HepG2 (cell line): ENCODE data around the gene RCOR3. TPM values are rescaled to one million over a fixed set of nuclear protein-coding genes. Genes with fewer than 3 reads are reported as not detected.

ENCODE experiments used
- ATAC-seq: fragments of 200-7000 bp; cut with Tn5 transposase; 3 replicates; pipeline ENCODE4 v1.9.1; 2020; ENCODE audit warnings: mild to moderate bottlenecking, moderate library complexity
- BruUV-seq: library from RNA; stranded (reverse); fragments of 400-500 nt; replicated peaks from 2 replicates; lab custom pipeline; 2021; lab: Mats Ljungman, UMichigan
- CTCF ChIA-PET: fragments of 300-600 bp; formaldehyde crosslinking; extraction: SDS; loops from one replicate; lab custom pipeline; 2021; ENCODE audit warnings: low total read pairs, inconsistent platforms, low intra/inter-chr PET ratio; lab: Yijun Ruan, JAX
- POLR2A ChIA-PET: fragments of 350-600 bp; sonication (Branson Sonifier 250); formaldehyde crosslinking; loops from one replicate; lab custom pipeline; 2020; ENCODE audit warnings: antibody characterized with exemption, inconsistent platforms; lab: Yijun Ruan, JAX
- DNase-seq: peaks from one replicate; pipeline ENCODE4 v3.0.0-alpha.2; 2015; ENCODE audit warnings: low spot score
- FAIRE-seq: peaks from 3 replicates; lab custom pipeline; 2011; peaks lifted over from hg19 to GRCh38; lab: Jason Lieb, UNC
- H2AFZ ChIP-seq: one replicate; pipeline ENCODE4 v1.6.1; 2011; ENCODE audit warnings: low read length, inconsistent platforms
- H3K27ac ChIP-seq: fragments of 300-600 bp; 3 replicates; pipeline ENCODE4 v1.8.0; 2011; ENCODE audit warnings: mixed run types, mild to moderate bottlenecking, mixed read lengths, low read length, inconsistent platforms; ENCODE audit not compliant: insufficient read depth; ENCODE audit errors: extremely low read length
- H3K27me3 ChIP-seq, 2 experiments: fragments of 200-600 bp in 1 of 2; 2 replicates in 1 of 2; 3 replicates in 1 of 2; pipeline versions ENCODE4 v1.6.0 to v1.8.0; 2011; ENCODE audit warnings: low read length in 2 of 2, mild to moderate bottlenecking in 2 of 2, moderate library complexity in 2 of 2, inconsistent platforms in 1 of 2; ENCODE audit not compliant: insufficient read depth in 2 of 2, control insufficient read depth in 1 of 2
- H3K36me3 ChIP-seq, 2 experiments: fragments of 200-600 bp in 1 of 2; replicated peaks in 1 of 2; 2 replicates in 1 of 2; 3 replicates in 1 of 2; pipeline versions ENCODE4 v1.5.1 to v1.8.0; 2011; ENCODE audit warnings: low read length in 2 of 2, inconsistent platforms in 1 of 2; ENCODE audit not compliant: insufficient read depth in 2 of 2, control insufficient read depth in 1 of 2
- H3K4me1 ChIP-seq: 2 replicates; pipeline ENCODE4 v1.5.1; 2012; ENCODE audit warnings: low read length, inconsistent platforms; ENCODE audit not compliant: insufficient read depth
- H3K4me2 ChIP-seq: 2 replicates; pipeline ENCODE4 v1.6.0; 2011; ENCODE audit warnings: low read depth, low read length, inconsistent platforms
- H3K4me3 ChIP-seq, 3 experiments: fragments of 200-600 bp in 1 of 3; sonication (generic), shearing (Covaris generic) in 1 of 3; replicated peaks in 1 of 3; 2 replicates each; pipeline ENCODE4 v1.5.1; 2011 to 2016; ENCODE audit warnings: low read length in 3 of 3, inconsistent platforms in 2 of 3, low read depth in 2 of 3, mild to moderate bottlenecking in 2 of 3, control low read depth in 1 of 3, mixed read lengths in 1 of 3; ENCODE audit not compliant: insufficient read depth in 1 of 3
- H3K79me2 ChIP-seq: one replicate; pipeline ENCODE4 v1.6.1; 2011; ENCODE audit warnings: low read length, inconsistent platforms; ENCODE audit not compliant: insufficient read depth
- H3K9ac ChIP-seq: 2 replicates; pipeline ENCODE4 v1.6.0; 2011; ENCODE audit warnings: mild to moderate bottlenecking, low read depth, low read length, inconsistent platforms; ENCODE audit not compliant: insufficient read depth
- H3K9me3 ChIP-seq: 2 replicates; pipeline ENCODE4 v1.5.1; 2012; ENCODE audit warnings: mild to moderate bottlenecking, low read length
- H4K20me1 ChIP-seq: 2 replicates; pipeline ENCODE4 v1.6.0; 2011; ENCODE audit warnings: inconsistent platforms, mild to moderate bottlenecking, low read length, moderate library complexity; ENCODE audit not compliant: insufficient read depth
- ATF7 ChIP-seq, 2 experiments: fragments of 450-650 bp in 1 of 2; sonication (generic) in 1 of 2; formaldehyde crosslinking in 1 of 2; IDR thresholded peaks; 2 replicates each; pipeline versions ENCODE4 v1.4.0 to v1.6.1; 2016 to 2020; ENCODE audit warnings: antibody characterized with exemption in 1 of 2, mild to moderate bottlenecking in 1 of 2, missing genetic modification reagents in 1 of 2
- BCLAF1 ChIP-seq: fragments of 450-650 bp; IDR thresholded peaks from 2 replicates; pipeline ENCODE4 v1.6.1; 2017; ENCODE audit warnings: mild to moderate bottlenecking
- DMAP1 ChIP-seq: IDR thresholded peaks from 2 replicates; pipeline ENCODE4 v1.6.1; 2016
- GPBP1L1 ChIP-seq: sonication (generic); formaldehyde crosslinking; IDR thresholded peaks from 2 replicates; pipeline ENCODE4 v1.5.0; 2020; ENCODE audit warnings: mild to moderate bottlenecking, missing genetic modification reagents
- HMGA1 ChIP-seq: sonication (generic); formaldehyde crosslinking; conservative IDR thresholded peaks from 2 replicates; pipeline ENCODE4 v1.4.0; 2020; ENCODE audit warnings: missing genetic modification reagents
- HOXD1 ChIP-seq: sonication (generic); formaldehyde crosslinking; IDR thresholded peaks from 2 replicates; pipeline ENCODE4 v1.5.0; 2020; ENCODE audit warnings: missing genetic modification reagents
- LBX2 ChIP-seq: sonication (generic); formaldehyde crosslinking; IDR thresholded peaks from 2 replicates; pipeline ENCODE4 v1.5.0; 2020; ENCODE audit warnings: missing genetic modification reagents, mild to moderate bottlenecking, borderline replicate concordance
- MEIS2 ChIP-seq: sonication (generic); formaldehyde crosslinking; IDR thresholded peaks from 2 replicates; pipeline ENCODE4 v1.9.0; 2021; ENCODE audit warnings: mild to moderate bottlenecking, missing genetic modification reagents
- MYPOP ChIP-seq: sonication (generic); formaldehyde crosslinking; IDR thresholded peaks from 2 replicates; pipeline ENCODE4 v1.8.1; 2023; ENCODE audit warnings: mild to moderate bottlenecking, moderate library complexity, missing genetic modification reagents
- SIN3B ChIP-seq: fragments of 150-350 bp; IDR thresholded peaks from 2 replicates; pipeline ENCODE4 v1.6.1; 2014; ENCODE audit warnings: low read length
- ZBTB7B ChIP-seq: sonication (generic); formaldehyde crosslinking; IDR thresholded peaks from 2 replicates; pipeline ENCODE4 v1.4.0; 2020; ENCODE audit warnings: missing genetic modification reagents
- ZNF101 ChIP-seq: sonication (generic); formaldehyde crosslinking; IDR thresholded peaks from 2 replicates; pipeline ENCODE4 v1.4.0; 2020; ENCODE audit warnings: mild to moderate bottlenecking, low read depth, missing genetic modification reagents, borderline replicate concordance
- ZNF256 ChIP-seq: sonication (generic); formaldehyde crosslinking; conservative IDR thresholded peaks from 2 replicates; pipeline ENCODE4 v1.4.0; 2020; ENCODE audit warnings: missing genetic modification reagents
- ZNF451 ChIP-seq: sonication (generic); formaldehyde crosslinking; IDR thresholded peaks from 2 replicates; pipeline ENCODE4 v1.5.0; 2020; ENCODE audit warnings: mild to moderate bottlenecking, missing genetic modification reagents
- WGBS: methylation state at CpG from one replicate; pipeline ENCODE4 v1.1.6; 2017; ENCODE audit warnings: low lambda C conversion rate; 5-methylcytosine and 5-hydroxymethylcytosine counted together
- in situ Hi-C: cut with HindIII; loops from 2 replicates; pipeline ENCODE4 v1.10.0; 2017; ENCODE audit warnings: low pct_unique_long_range_greater_than_20kb; ENCODE audit not compliant: extremely low pct_ligation_motif_present
- intact Hi-C: fragments of 100-400 bp; cut with micrococcal nuclease; formaldehyde crosslinking; loops from one replicate; pipeline ENCODE4 v1.10.0; 2022; ENCODE audit not compliant: unreplicated experiment
- polyA plus RNA-seq, 8 experiments: library from polyadenylated mRNA; depleted of rRNA in 3 of 8; stranded (reverse) in 7 of 8; unstranded in 1 of 8; fragments of >200 nt; fragmentation: Illumina TruSeq in 4 of 8; extraction: Trizol in 4 of 8; gene quantifications; 2 replicates each; pipeline versions ENCODE4 v1.2.1 to v1.2.3, GENCODE V29; 2011 to 2016; ENCODE audit warnings: low read depth in 4 of 8, missing spikeins in 1 of 8, mixed read lengths in 1 of 8; ENCODE audit not compliant: insufficient read depth in 1 of 8
- total RNA-seq, 5 experiments: library from RNA; depleted of rRNA; stranded (reverse); fragments of >200 nt; fragmentation: Illumina TruSeq; extraction: Trizol; gene quantifications; 2 replicates each; pipeline ENCODE4 v1.2.3, GENCODE V29; 2016; ENCODE audit warnings: low read depth in 1 of 5

Gene RCOR3
- total and polyA plus RNA-seq, 2 of the 13 experiments (the other 11 are each of a cell fraction or from before 2014, with no cell fraction given): 16.8 to 31.6 TPM

GRCh38 chr1:211358685-211359084 lies 99.5 kb downstream of the RCOR3 start:
- Histone ChIP-seq H3K9ac (no peak overlapping the region), H3K27me3 (no peaks in the 10 kb centered on the region), H3K27ac (no peak overlapping the region), H4K20me1 (no peaks in the 10 kb centered on the region), H3K36me3 (no peaks in the 10 kb centered on the region), H3K9me3 (no peaks in the 10 kb centered on the region), H3K4me2 (no peak overlapping the region), H3K4me3 (no peak overlapping the region), H3K4me1 (peaks cover 25% of the 10 kb centered on the region), H2AFZ (no peak overlapping the region), H3K79me2 (no peaks in the 10 kb centered on the region)
- intact Hi-C loops: no loop called here
- ATAC-seq (no peak), DNase-seq (no peak), FAIRE-seq (no peak)
- in situ Hi-C loops: no loop called here
- no TSS peak for BruUV-seq
- 100% methylated on average over 1 of the region's 1 CpG for WGBS
- ChIA-PET CTCF (no interaction called here), POLR2A (no interaction called here)
- TF ChIP-seq BCLAF1 (no peak), DMAP1 (CRISPR knock-in tag) (no peak), ATF7 (IDR thresholded peaks at IDR 0.05) (no peak), ATF7 (CRISPR knock-in tag; IDR thresholded peaks at IDR 0.05) (no peak), LBX2 (no peak), SIN3B (no peak), ZBTB7B (no peak), HOXD1 (CRISPR knock-in tag) (no peak), ZNF101 (no peak), MYPOP (CRISPR knock-in tag) (no peak), GPBP1L1 (CRISPR knock-in tag) (no peak), HMGA1 (CRISPR knock-in tag) (no peak), ZNF451 (no peak), ZNF256 (CRISPR knock-in tag) (no peak), MEIS2 (CRISPR knock-in tag) (no peak)
